ENCODE data around the gene RAB5B.

RAB5B gene

DNA sequence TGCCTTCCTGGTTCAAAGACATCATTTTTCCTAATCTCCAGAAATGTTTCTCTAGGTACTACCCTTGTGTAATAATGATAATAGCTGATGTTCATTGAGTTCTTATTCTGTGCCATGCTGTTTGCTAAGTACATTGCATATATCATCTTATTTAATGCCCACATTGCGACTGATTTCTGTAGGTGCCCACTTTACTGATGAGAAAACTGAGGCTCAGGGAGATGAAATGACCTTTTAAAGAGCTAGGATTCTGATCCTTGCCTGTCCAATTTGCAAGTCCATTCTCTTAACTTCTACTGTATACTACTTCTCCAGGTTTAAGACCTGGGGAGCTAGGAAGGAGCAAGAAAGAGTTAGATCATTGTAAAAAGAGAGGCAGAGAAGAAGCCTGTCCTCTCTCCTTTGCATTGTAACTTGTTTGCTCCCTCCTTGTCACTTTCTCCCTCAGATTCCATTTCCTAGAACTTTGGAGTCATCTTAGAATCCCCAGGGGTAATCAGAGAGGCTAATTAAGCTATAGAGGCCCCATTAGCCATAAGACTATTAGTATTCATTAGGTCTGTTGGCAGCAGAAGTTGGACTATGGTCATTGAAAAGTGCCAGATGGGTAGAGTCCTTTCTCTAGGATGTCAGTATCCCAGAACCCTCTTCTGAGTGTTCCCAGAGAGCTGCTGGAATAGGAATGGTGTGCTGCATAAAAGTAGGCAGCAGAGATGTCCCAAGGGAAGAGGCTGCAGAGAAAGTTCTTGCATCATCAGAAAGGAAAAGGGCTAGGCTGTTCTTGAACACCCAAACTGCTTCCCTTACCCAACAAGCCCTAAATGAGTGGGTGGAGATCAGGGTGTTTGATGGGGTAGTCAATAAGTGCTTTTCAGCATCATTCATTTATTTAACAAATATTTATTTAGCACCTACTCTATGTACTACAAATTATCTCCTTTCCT lies 39.8 kb upstream of the RAB5B start:
- Mint-ChIP-seq H3K9me3 (no peaks in the 10 kb centered on the region), H3K27me3 (no peaks in the 10 kb centered on the region), H3K27ac (peak overlapping the region; percentile 86), H3K4me1 (peaks cover 70% of the 10 kb centered on the region), H3K4me3 (peak overlapping the region; percentile 92), H3K36me3 (peaks cover 76% of the 10 kb centered on the region)
- no peak for DNase-seq
- CTCF ChIA-PET: interaction anchor here (0.9 to 6.9 kb wide), 10 partner anchors 8 to 197 kb away, joined by 3 to 66 read pairs (median 4); partner anchors contain the start of genes DNAJC14, ORMDL2, PYM1 and SARNP

- H3K4me1 Mint-ChIP-seq: peaks cover 71% of the 10 kb centered on the region
- H3K27ac Mint-ChIP-seq: peak overlapping the region; percentile 86
- H3K9me3 Mint-ChIP-seq: no peaks in the 10 kb centered on the region
- no peak for DNase-seq
- H3K4me3 Mint-ChIP-seq: peak overlapping the region; percentile 92
- no peaks in the 10 kb centered on the region for H3K27me3 Mint-ChIP-seq
- peaks cover 81% of the 10 kb centered on the region for H3K36me3 Mint-ChIP-seq
- CTCF ChIA-PET: interaction anchor here (0.9 to 6.9 kb wide), 9 partner anchors 9 to 197 kb away, joined by 3 to 66 read pairs (median 4); partner anchors contain the start of genes DNAJC14, ORMDL2, PYM1 and SARNP
Observed at GRCh38 chr12:55934773-55935172, 39.1 kb upstream of the RAB5B start.

DNA sequence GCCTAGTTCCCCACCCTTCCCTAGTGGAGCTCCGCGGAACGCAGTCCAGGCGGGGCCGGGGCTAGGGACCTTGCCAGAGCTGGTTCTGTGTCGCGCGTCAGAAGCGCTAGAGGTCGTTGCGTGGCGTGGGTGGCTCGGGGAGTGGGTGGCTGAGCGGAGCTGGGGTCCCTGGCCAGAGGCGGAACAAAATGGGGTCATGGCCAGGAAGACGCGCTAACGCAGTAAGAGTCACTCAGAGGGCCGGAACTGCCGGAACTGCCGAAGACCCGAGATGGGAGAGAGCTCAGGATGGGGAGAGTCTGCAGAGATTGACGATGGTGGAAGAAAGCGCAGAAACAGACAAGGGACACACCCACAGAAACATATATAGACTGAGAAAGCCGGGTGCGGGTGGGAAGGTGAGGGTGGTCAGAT lies 38.1 kb upstream of the RAB5B start:
- CTCF ChIA-PET: interaction anchor here (0.9 to 6.9 kb wide), 6 partner anchors 10 to 197 kb away, joined by 3 to 66 read pairs (median 10); partner anchors contain the start of genes DNAJC14, ORMDL2, PYM1 and SARNP
- peak overlapping the region; percentile 86 for H3K27ac Mint-ChIP-seq
- H3K36me3 Mint-ChIP-seq: peaks cover 91% of the 10 kb centered on the region
- no peaks in the 10 kb centered on the region for H3K27me3 Mint-ChIP-seq
- peak; percentile 47 for DNase-seq
- H3K4me3 Mint-ChIP-seq: peak overlapping the region; percentile 92
- no peaks in the 10 kb centered on the region for H3K9me3 Mint-ChIP-seq
- peaks cover 75% of the 10 kb centered on the region for H3K4me1 Mint-ChIP-seq

DNA sequence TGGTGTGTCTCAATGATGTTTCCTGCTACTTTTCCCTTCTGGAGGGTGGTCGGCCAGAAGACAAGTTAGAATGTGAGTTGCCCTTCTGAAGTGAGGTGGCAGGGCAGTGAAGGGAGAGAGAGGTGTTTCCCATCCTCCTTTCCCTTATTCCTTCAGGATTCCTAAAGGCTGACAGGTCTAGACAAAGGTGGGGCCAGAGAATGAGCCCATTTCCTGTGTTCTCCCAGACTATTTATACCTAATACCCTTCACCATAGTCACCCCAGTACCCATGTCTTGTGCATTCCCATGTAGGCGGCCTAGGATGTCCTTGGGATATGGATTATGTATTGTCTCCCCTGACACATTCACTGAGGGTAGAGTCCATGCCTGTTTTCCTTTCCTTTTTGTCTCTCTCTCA lies 35.9 kb upstream of the RAB5B start:
- Mint-ChIP-seq H3K4me1 (peaks cover 94% of the 10 kb centered on the region), H3K4me3 (no peak overlapping the region), H3K9me3 (no peaks in the 10 kb centered on the region), H3K27ac (peak overlapping the region; percentile 86), H3K36me3 (peaks cover 93% of the 10 kb centered on the region), H3K27me3 (no peaks in the 10 kb centered on the region)
- no peak for DNase-seq
- CTCF ChIA-PET: interaction anchor here (3.3 to 6.9 kb wide), 4 partner anchors 7 to 199 kb away, joined by 18 to 66 read pairs (median 34); partner anchors contain the start of genes DGKA, ORMDL2, PYM1 and SARNP

DNA sequence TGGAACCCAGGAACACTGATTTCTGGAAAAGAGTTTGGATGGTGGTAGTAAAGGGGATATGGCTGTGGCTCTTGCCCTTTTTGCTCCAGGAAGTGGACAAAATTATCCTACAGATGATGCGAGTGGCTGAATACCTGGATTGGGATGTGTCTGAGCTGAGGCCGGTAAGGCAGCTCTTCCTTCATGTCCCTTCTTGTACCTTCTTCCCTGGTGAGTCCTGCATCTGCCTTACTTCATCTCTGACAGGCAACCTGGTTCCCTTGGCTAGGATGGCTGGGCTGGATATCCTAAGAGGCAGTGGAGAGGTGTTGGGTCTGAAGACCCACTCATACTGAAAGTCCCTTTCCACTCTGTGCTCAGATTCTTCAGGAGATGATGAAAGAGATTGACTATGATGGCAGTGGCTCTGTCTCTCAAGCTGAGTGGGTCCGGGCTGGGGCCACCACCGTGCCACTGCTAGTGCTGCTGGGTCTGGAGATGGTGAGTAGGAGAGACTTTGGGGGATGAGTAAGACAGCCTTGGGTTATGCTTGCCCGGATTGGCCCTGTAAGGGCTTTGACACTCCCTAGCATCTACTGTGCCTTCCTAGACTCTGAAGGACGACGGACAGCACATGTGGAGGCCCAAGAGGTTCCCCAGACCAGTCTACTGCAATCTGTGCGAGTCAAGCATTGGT lies 34.9 kb upstream of the RAB5B start:
- DNase-seq: no peak

GRCh38 chr12:55940065-55940732 lies 33.7 kb upstream of the RAB5B start:
- peaks cover 93% of the 10 kb centered on the region for H3K36me3 Mint-ChIP-seq
- peaks cover 92% of the 10 kb centered on the region for H3K4me1 Mint-ChIP-seq
- DNase-seq: peak; percentile 91
- H3K27ac Mint-ChIP-seq: peak overlapping the region; percentile 86
- CTCF ChIA-PET: interaction anchor here (0.6 to 6.9 kb wide), 31 partner anchors 9 to 282 kb away, joined by 3 to 66 read pairs (median 3); partner anchors contain the start of genes DGKA, DNAJC14, GDF11 and ORMDL2
- H3K9me3 Mint-ChIP-seq: no peaks in the 10 kb centered on the region
- no peaks in the 10 kb centered on the region for H3K27me3 Mint-ChIP-seq
- peak overlapping the region; percentile 37 for H3K4me3 Mint-ChIP-seq

More for the DNA sequence above, 34.9 kb upstream of the RAB5B start:
- Mint-ChIP-seq H3K4me1 (peaks cover 94% of the 10 kb centered on the region), H3K4me3 (peak overlapping the region; percentile 16), H3K27me3 (no peaks in the 10 kb centered on the region), H3K36me3 (peaks cover 92% of the 10 kb centered on the region), H3K27ac (peak overlapping the region; percentile 86), H3K9me3 (no peaks in the 10 kb centered on the region)
- CTCF ChIA-PET: interaction anchor here (0.9 to 6.9 kb wide), 13 partner anchors 8 to 200 kb away, joined by 3 to 66 read pairs (median 8); partner anchors contain the start of genes DGKA, DNAJC14, GDF11 and ORMDL2

GRCh38 chr12:55942055-55942454 lies 31.8 kb upstream of the RAB5B start:
- Mint-ChIP-seq H3K27me3 (no peaks in the 10 kb centered on the region), H3K4me3 (no peak overlapping the region), H3K9me3 (no peaks in the 10 kb centered on the region), H3K4me1 (peaks cover 89% of the 10 kb centered on the region), H3K36me3 (peaks cover 94% of the 10 kb centered on the region), H3K27ac (peak overlapping the region; percentile 72)
- no peak for DNase-seq
- CTCF ChIA-PET: interaction anchor here (1.5 to 4.9 kb wide), 3 partner anchors 10 to 203 kb away, joined by 5 to 36 read pairs (median 6); partner anchors contain the start of genes ORMDL2 and SARNP

DNA sequence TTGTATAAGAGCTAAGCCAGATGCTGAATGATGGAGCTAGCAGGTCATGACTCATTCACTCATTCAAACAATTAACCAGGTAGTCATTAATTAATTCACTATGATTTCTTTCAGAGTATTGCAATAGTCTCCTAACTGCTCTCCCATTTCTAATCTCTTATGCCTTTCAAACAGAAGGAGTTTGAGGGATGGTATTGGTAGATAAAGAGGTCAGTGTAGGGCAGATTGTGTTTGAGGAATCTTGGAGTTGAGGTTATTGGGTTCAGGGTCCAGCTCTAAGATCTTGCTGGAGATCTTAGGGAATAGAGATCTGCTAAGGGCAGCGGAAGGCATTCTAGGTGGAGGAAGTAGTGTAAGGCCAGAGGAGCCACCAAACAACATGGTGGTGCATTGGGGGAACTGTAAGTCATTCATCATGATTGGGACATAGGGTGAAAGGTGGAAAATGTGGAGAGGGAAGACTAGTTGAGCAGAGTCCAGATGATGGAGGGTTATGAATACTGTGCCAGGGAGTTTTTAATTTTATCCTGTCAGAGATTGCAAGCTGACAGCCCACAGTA lies 31.2 kb upstream of the RAB5B start:
- Mint-ChIP-seq H3K36me3 (peaks cover 93% of the 10 kb centered on the region), H3K27me3 (no peaks in the 10 kb centered on the region), H3K9me3 (no peaks in the 10 kb centered on the region), H3K4me3 (no peak overlapping the region), H3K4me1 (peaks cover 88% of the 10 kb centered on the region), H3K27ac (peak overlapping the region; percentile 3)
- no peak for DNase-seq
- CTCF ChIA-PET: interaction anchor here (0.6 to 4.9 kb wide), 4 partner anchors 9 to 204 kb away, joined by 3 to 36 read pairs (median 6); partner anchors contain the start of genes ORMDL2 and SARNP

DNA sequence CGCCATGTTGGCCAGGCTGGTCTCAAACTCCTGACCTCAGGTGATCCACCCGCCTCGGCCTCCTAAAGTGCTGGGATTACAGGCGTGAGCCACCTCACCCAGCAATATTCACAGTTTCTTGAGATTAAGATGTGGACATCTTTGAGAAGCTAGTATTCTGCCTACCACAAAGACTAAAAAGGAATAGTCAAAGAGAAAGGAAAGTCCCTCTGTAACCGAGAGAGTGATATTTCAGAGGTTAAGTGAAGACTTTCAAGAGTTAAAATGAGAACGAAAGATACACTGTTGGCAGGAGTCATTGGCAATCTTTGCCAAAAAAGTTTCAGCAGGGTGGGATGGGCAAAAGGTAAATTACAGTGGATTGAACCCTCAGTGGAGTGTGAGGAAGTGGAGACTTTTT lies 27.3 kb upstream of the RAB5B start:
- H3K27me3 Mint-ChIP-seq: no peaks in the 10 kb centered on the region
- H3K4me1 Mint-ChIP-seq: peaks cover 61% of the 10 kb centered on the region
- DNase-seq: no peak
- H3K9me3 Mint-ChIP-seq: no peaks in the 10 kb centered on the region
- peak overlapping the region; percentile 54 for H3K27ac Mint-ChIP-seq
- no peak overlapping the region for H3K4me3 Mint-ChIP-seq
- CTCF ChIA-PET: interaction anchor here (1.0 kb wide), 2 partner anchors 12 to 115 kb away, joined by 3 read pairs; no protein-coding TSS in a partner anchor
- peaks cover 73% of the 10 kb centered on the region for H3K36me3 Mint-ChIP-seq

DNA sequence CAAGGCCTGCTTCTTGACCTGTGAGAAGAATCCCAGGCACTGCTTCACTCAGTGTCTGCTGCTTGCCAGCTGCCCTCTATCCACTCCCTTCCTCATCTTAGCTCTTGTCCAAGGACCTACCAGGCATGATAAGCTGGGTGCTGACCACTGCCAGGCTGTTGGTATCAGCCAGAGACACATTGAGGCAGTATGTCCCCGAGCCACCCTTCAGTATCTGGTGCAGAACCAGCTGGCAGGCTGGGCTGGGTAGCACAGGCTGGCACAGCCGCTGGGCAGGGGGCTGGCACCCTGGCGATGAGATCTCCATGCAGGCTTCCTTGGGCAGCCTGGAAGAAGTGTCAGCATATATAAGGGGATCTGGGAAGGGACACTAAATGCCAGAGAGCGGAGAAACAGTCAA lies 18.5 kb upstream of the RAB5B start:
- DNase-seq: no peak
- Mint-ChIP-seq H3K27ac (peak overlapping the region; percentile 67), H3K4me1 (peaks cover 15% of the 10 kb centered on the region), H3K4me3 (no peak overlapping the region), H3K9me3 (no peaks in the 10 kb centered on the region), H3K27me3 (peaks cover 3% of the 10 kb centered on the region), H3K36me3 (peaks cover 50% of the 10 kb centered on the region)
- CTCF ChIA-PET: interaction anchor here (0.9 to 1.8 kb wide), 3 partner anchors 21 to 217 kb away, joined by 3 to 6 read pairs (median 4); no protein-coding TSS in a partner anchor

GRCh38 chr12:55955800-55956508 lies 17.9 kb upstream of the RAB5B start:
- Mint-ChIP-seq H3K27ac (peak overlapping the region; percentile 67), H3K27me3 (peaks cover 3% of the 10 kb centered on the region), H3K9me3 (no peaks in the 10 kb centered on the region), H3K36me3 (peaks cover 48% of the 10 kb centered on the region), H3K4me3 (no peak overlapping the region), H3K4me1 (peaks cover 15% of the 10 kb centered on the region)
- peak; percentile 72 for DNase-seq
- CTCF ChIA-PET: interaction anchor here (0.9 to 1.8 kb wide), 3 partner anchors 21 to 218 kb away, joined by 3 to 6 read pairs (median 4); no protein-coding TSS in a partner anchor

GRCh38 chr12:55957106-55957859 lies 16.6 kb upstream of the RAB5B start:
- H3K27ac Mint-ChIP-seq: peak overlapping the region; percentile 31

More at GRCh38 chr12:55957106-55957859, 16.6 kb upstream of the RAB5B start:
- Mint-ChIP-seq H3K36me3 (peaks cover 35% of the 10 kb centered on the region), H3K4me3 (no peak overlapping the region), H3K4me1 (peaks cover 6% of the 10 kb centered on the region), H3K9me3 (no peaks in the 10 kb centered on the region), H3K27me3 (peaks cover 3% of the 10 kb centered on the region)
- CTCF ChIA-PET: no interaction called here
- DNase-seq: no peak

All from activated naive CD4-positive, alpha-beta T cell treated with anti-CD3 and anti-CD28 coated beads, Interleukin-2, amount 10 ng/mL, durations not matched to agents 7 days and 5 days (primary cell).